Measurements from ENCODE around the gene KCNQ2.

KCNQ2 gene

GRCh38 chr20:63471717-63471980 is 806 bp downstream of the KCNQ2 start:
- no peak for TF ChIP-seq CTCF (IDR thresholded peaks at IDR 0.05; ENCODE audit: borderline replicate concordance, control extremely low read depth, extremely low read depth, insufficient read depth, missing control alignments)
- no peak for DNase-seq (ENCODE audit: low spot score)
- in situ Hi-C loops (cut with MboI; ENCODE audit: low sequenced_read_pairs, unreplicated experiment), result no loop called here

GRCh38 chr20:63471002-63471716 is 1.3 kb downstream of the KCNQ2 start:
- no peak for DNase-seq (ENCODE audit: low spot score)
- TF ChIP-seq CTCF (IDR thresholded peaks at IDR 0.05; ENCODE audit: borderline replicate concordance, control extremely low read depth, extremely low read depth, insufficient read depth, missing control alignments), result no peak
- in situ Hi-C loops (cut with MboI; ENCODE audit: low sequenced_read_pairs, unreplicated experiment), result no loop called here

- TF ChIP-seq CTCF (IDR thresholded peaks at IDR 0.05; ENCODE audit: borderline replicate concordance, control extremely low read depth, extremely low read depth, insufficient read depth, missing control alignments), result no peak
- no peak for DNase-seq (ENCODE audit: low spot score)
- in situ Hi-C loops (cut with MboI; ENCODE audit: low sequenced_read_pairs, unreplicated experiment), result no loop called here
Measured at GRCh38 chr20:63470410-63470809, 2.0 kb downstream of the KCNQ2 start.

GRCh38 chr20:63469713-63470101 is 2.7 kb downstream of the KCNQ2 start:
- in situ Hi-C loops (cut with MboI; ENCODE audit: low sequenced_read_pairs, unreplicated experiment), result no loop called here
- no peak for DNase-seq (ENCODE audit: low spot score)
- TF ChIP-seq CTCF (IDR thresholded peaks at IDR 0.05; ENCODE audit: borderline replicate concordance, control extremely low read depth, extremely low read depth, insufficient read depth, missing control alignments), result no peak

- in situ Hi-C loops (cut with MboI; ENCODE audit: low sequenced_read_pairs, unreplicated experiment), result no loop called here
- no peak for DNase-seq (ENCODE audit: low spot score)
- no peak for TF ChIP-seq CTCF (IDR thresholded peaks at IDR 0.05; ENCODE audit: borderline replicate concordance, control extremely low read depth, extremely low read depth, insufficient read depth, missing control alignments)
Measured at GRCh38 chr20:63469019-63469712, 3.3 kb downstream of the KCNQ2 start.

GRCh38 chr20:63468421-63468820 is 4.0 kb downstream of the KCNQ2 start:
- TF ChIP-seq CTCF (IDR thresholded peaks at IDR 0.05; ENCODE audit: borderline replicate concordance, control extremely low read depth, extremely low read depth, insufficient read depth, missing control alignments), result no peak
- in situ Hi-C loops (cut with MboI; ENCODE audit: low sequenced_read_pairs, unreplicated experiment), result no loop called here
- DNase-seq (ENCODE audit: low spot score), result no peak

Measured in GM13976 (cell line).